ENCODE data around the gene ADH6.

DNA sequence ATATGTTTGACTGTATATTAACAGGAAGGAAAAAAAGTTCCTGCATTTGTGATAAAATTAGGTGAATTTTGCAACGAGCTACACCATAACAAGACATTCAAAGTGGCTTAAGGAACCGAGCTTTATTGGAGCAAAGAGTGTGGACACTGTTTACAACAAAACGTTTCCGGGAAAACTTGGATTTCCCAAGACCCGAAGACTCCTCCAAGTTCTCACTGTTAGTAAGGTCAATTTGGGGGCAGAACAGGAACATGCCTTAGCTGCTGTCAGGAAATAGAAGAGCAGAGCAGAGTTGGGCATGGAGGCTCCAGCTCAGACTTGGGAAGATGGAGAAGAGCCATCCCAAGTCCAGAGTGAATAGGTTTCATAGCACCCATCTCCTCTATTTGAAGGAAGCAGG lies 16.5 kb downstream of the ADH6 start:
- no peak for TF ChIP-seq POLR2A (IDR thresholded peaks at IDR 0.05)
- TF ChIP-seq, protein P1, sequence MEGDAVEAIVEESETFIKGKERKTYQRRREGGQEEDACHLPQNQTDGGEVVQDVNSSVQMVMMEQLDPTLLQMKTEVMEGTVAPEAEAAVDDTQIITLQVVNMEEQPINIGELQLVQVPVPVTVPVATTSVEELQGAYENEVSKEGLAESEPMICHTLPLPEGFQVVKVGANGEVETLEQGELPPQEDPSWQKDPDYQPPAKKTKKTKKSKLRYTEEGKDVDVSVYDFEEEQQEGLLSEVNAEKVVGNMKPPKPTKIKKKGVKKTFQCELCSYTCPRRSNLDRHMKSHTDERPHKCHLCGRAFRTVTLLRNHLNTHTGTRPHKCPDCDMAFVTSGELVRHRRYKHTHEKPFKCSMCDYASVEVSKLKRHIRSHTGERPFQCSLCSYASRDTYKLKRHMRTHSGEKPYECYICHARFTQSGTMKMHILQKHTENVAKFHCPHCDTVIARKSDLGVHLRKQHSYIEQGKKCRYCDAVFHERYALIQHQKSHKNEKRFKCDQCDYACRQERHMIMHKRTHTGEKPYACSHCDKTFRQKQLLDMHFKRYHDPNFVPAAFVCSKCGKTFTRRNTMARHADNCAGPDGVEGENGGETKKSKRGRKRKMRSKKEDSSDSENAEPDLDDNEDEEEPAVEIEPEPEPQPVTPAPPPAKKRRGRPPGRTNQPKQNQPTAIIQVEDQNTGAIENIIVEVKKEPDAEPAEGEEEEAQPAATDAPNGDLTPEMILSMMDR (IDR thresholded peaks at IDR 0.05): no peak
